Measurements from ENCODE around the gene KCNQ1.

KCNQ1 gene

GRCh38 chr11:2882396-2883110 lies 437.7 kb downstream of the KCNQ1 start:
- no peak for FAIRE-seq

DNA sequence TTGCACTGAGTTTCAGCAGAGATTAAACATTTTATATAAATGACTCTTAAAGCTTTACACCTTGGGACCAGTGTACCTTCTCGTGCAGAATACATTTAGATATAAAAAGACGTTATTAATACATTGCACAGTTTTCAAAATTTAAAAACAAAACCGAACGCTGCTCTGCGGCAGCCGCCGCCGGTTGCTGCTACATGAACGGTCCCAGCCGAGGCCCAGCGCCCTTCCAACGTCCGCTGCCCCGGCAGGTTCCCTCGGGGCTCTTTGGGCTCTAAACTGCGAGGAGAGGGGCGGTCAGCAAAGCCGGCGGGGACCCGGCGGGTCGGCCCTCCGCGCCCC lies 438.8 kb downstream of the KCNQ1 start:
- FAIRE-seq, result no peak

GRCh38 chr11:2883979-2884815 lies 439.4 kb downstream of the KCNQ1 start:
- FAIRE-seq, result no peak

DNA sequence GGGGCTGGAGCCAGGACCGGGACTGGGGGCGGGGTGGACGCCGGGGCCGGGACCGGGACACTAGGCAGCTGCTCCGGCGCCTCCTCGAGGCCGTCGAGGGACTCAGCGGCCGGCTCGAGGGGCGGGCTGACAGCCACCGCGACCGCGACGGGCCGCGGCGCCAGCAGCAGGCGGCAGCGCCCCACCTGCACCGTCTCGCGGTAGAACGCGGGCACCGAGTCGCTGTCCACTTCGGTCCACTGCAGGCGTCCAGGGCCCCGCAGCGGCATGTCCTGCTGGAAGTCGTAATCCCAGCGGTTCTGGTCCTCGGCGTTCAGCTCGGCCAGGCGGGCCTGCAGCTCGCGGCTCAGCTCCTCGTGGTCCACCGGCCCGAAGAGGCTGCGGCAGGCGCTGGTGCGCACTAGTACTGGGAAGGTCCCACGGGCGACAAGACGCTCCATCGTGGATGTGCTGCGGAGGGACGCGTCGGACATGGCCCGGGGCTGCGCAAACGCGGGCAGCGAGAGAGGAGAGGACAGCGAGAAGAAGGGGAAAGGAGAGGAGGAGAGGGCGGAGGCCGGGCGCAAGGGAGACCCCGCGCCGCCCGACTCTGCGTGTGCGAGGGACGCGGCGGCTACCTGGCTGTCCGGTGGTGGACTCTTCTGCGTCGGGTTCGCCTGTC lies 440.3 kb downstream of the KCNQ1 start:
- FAIRE-seq, result no peak

DNA sequence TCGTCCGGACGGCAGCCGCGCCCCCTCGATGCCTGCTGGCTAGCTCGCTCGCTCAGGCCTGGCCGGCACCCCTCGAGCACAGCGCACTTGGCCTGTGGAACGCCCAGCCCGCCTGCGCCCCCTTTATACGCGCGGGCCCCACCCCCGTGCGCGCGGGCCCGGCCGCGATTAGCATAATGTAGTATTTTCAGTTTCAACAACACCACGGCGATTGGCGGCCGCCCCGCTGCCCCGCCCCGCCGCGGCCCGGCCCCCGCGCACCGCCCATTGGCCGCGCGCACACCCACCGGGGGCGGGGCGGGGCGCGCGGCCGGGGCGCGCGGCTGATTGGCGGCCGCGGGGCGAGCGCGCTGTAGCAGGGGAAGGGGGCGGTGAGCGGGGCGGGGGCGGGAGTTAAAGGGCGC lies 440.9 kb downstream of the KCNQ1 start, which contains the start of gene CDKN1C:
TSS of gene CDKN1C (minus strand) at position 98 of the 404 bp plus-strand sequence. CDS start 319 bp downstream, outside the sequence.
- FAIRE-seq, result no peak

DNA sequence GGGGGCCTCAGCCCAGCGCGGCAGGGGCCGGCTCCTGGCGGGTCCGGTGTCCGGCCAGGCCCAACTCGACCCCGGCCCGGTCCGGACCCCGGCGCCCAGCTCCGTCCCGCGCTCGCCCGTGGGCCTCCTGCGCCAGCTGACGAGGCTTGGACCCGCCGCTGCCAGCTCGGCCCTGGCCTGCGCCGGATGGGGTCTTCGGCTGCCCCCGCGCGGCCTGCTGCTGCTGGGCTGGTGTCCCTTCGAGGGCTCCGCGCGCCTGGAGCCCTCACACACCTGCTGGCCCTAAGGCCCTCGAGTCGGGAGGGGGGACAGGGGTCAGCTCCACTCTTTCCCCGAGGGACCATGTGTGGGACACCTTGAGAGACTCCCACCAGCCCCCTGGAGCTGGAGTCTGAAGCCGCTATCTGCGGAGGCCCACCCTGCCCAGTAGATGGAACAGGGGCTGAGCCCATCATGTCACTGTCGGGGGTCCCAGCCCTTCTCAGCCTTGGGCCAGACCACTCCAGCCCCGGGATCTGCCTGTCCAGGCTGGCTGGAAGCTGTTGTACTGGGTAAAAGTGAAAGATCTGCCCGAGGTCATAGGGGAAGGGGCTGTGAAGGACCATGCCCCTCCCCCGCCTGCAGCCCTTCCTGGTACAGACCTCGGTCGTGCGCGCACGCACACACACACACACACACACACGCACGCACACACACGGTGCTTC lies 441.5 kb downstream of the KCNQ1 start:
- no peak for FAIRE-seq

DNA sequence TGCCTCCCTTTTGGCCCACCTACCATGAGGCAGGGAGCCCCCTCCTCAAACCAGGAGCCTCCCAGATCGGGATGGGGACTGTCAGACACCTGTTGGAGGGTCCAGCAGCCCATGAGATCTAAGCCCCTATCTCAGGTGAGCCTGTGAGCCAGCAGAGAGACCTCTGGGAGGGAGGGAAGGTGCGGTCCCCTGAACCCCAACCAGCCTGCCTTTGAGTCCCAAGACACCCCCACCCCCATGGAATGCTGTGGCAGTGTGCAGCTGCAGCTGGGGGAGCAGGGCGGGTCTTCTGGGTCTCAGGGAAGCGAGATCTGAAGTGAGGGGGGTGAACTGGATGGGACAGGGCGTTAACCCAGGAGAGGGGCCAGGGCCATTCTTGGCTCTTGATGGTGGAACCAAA lies 442.1 kb downstream of the KCNQ1 start:
- FAIRE-seq, result no peak

- FAIRE-seq, result no peak
Measured at GRCh38 chr11:2887515-2888195, 442.8 kb downstream of the KCNQ1 start.

DNA sequence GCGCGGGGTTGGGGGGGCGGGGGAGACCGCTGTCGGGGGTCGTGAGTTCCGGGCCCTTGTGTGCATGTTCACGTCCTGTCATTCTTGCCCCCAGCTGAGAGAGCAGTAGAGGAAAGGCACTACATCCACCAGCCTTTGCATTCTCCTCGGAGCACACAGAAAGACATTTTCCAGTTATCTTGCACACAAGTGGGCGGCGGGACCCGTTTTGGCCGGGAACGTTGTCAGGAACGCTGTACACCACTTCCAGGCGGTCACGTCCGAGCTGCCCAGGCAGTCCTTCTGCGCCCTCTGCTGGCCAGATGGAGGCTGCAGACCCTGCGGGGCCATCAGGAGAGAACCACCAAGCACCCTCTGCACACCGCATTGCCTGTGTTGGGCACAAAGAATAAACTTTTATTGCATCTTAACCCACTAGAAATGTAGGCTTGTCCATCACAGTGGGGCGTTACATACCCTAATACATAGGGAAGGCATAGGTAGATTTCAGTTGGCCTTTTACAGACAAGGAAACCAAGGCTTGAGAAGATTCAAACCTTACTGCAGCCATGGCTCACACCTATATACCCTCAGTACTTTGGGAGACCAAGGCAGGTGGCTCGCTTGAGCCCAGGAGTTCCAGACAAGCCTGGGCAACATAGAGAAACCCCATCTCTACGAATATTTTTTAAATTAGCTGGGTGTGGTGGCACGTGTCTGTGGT lies 443.6 kb downstream of the KCNQ1 start:
- peak; percentile 91 for FAIRE-seq

DNA sequence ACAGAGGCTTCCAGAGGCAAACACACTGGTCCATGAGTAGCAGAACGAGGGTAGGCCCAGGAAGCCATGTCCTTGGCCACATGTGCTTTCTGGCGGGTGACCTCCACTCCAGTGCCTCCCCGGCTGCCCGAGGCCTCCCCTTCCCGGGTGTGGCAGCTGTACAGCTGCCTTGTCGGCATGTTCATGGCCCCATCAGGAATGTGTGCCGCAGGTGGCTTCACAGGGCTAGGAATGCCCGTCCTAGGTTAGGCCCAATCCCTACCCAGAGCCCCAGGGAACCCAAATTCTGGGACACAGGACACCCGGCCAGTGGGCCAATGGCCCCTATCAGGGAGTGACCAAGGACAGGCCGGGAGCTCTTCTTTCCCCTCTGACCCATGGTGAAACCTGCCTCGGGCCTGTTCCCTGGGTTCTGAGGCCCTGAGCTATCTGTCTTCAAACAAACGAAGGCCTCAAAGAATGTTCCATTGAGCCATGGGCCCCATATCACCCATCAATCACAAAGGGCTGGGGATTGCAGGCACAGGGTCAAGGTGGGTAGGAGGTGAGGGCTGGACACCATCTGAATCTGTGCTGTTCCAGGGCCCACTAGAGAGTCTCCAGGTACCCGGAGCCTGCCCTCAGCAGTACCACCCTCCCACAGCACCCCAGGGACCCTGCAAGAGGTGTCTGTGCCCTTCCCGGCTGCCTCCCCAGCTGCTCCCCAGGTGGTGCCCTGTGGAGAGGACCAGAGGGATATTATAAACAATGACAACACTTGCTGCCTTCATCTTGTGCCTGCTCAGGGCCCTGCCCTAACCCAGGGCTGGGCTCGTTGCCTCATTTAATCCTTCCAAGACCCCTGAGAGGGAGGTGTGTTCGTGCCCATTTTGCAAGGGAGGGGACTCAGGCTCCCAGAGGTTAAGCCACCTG lies 444.8 kb downstream of the KCNQ1 start:
- no peak for FAIRE-seq

DNA sequence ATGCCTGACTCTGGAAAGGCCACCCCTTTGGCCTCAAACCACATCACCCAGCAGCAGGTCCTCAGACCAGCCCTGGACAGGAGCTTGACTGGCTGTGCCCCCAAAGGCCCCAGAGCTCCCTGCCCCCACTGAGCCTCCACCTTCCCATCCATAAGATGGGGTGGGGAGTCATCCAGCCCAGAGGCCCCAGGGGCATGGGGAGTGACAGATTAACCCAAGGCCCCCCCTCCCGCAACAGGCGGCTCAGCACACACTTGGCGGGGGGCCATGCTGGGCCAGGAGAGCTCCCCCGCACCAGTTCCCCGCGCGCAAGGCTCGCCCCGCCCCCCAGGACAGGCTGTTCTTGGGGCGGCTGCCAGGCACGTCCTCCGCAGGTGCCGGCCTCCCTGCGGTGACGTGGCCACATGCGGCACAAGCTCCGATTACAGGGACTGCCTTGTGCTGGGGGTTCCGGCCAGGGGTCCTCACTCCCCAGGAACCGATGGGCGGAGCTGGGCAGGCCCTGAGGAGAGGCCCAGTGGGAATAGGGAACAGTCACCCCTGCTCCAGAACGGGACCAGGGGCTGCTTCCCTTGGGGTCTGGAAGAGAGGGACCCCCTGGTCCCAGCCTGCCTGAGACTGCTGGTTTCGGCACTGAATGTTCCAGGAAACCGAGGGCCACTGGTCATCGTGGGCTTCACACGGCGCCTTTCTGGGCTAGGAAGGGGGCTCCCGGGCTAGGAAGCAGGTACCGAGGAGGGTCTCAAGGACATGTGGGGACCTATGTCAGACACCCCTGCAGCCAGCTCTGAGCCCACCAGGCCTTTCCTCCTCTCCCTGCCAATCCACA lies 445.9 kb downstream of the KCNQ1 start:
- FAIRE-seq, result no peak

DNA sequence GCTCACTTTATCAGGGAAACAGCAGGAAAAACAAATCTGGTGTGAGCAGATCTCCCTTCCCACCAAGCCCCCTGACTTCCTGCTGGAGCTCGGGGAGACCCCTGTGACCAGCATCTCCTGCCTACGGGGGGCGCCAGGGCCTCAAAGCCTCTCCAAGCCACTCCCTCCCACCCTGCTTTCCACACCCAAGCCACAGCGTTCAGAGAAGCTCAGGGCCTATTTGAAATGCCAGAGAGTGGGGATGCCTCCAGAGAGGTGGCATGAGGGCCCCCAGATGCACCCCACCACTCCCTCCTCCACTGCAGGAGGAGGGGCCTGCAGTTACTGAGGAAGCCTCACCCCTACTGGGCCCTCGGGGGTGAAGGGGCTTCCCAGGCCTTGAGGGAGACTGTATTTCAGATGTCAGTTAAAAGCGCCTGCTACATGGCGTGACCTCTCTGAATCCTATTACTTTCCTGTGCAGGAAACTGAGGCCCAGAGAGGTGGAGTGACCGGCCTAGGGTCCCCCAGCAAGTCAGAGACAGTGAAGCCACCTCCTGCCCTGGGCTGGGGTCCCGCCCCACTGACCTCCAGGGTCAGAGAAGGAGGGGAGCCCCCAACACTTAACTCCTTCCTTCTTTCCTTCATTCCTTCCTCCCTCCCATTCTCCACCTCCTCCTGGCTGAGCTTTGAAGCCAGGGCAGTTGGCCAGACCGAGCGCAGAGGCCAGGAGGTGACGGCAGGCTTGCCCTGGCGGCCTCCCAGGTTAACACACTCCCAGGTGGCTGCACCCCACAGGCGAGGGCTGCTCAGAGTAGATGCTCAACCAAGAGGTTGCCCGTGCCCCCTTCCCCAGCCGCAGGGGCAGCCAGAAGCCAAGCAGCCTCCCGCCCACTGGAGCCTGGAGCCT lies 446.8 kb downstream of the KCNQ1 start:
- FAIRE-seq, result no peak

GRCh38 chr11:2892215-2892966 lies 447.6 kb downstream of the KCNQ1 start:
- no peak for FAIRE-seq

- FAIRE-seq, result no peak
Measured at GRCh38 chr11:2892967-2893528, 448.2 kb downstream of the KCNQ1 start.

DNA sequence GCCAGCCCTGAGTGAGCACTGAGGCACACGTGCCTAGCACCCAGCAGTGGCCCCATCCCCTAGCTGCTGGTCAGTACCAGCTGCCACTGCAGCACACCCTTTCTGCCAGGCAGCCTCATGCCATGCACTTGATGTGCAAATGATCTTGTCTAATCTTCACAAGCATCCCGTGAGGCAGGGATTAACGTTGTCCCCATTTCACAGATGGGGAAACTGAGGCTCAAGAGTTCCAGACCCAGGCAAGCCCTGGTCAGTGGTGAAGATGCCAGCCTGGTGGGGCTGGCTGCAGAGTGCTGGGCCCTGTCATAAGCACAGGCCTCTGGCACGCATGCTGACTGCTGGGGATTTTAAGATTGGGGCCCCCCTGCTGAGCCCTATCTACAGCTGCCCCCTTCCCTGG lies 449.1 kb downstream of the KCNQ1 start:
- FAIRE-seq, result no peak

GRCh38 chr11:2896047-2896446 lies 451.2 kb downstream of the KCNQ1 start:
- FAIRE-seq, result no peak

DNA sequence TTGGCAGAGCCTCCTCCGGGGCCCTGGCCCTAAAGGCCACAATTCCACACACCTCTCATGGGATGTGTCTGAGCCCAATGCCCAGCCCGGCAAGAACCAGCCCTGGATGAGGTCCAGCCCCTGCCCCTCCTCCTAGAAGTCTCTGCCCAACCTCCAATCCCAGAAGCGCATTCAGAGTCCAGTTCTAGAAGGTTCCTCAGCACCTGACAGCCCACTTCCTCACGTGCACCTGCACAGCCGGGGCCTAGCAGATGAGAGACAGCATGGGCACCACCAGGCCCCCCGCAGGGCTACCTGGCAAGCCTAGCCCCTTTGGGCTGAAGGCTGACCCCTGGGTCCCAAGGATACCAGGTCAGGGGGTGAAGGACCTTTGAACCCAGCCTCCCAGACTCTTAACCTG lies 452.2 kb downstream of the KCNQ1 start:
- FAIRE-seq, result no peak

Data from G401.6 (cell line).